HG03139 (cell line): ENCODE data around the gene HCLS1.
A peak's percentile ranks its signal among the peaks of the same experiment; 100 is the strongest.

ENCODE experiments used
- ATAC-seq: cut with Tn5 transposase; IDR thresholded peaks from one replicate; pipeline ENCODE4 v1.9.1; 2021; ENCODE audit not compliant: unreplicated experiment

The HCLS1 gene

GRCh38 chr3:121658716-121659435 lies 1.8 kb downstream of the HCLS1 start:
- ATAC-seq: no peak

GRCh38 chr3:121654493-121655385 lies 6.0 kb downstream of the HCLS1 start:
- peak; percentile 45 for ATAC-seq

- ATAC-seq: no peak
Measured at GRCh38 chr3:121651684-121652083, 9.0 kb downstream of the HCLS1 start.

GRCh38 chr3:121649645-121650044 lies 11.1 kb downstream of the HCLS1 start:
- ATAC-seq: no peak

- ATAC-seq: no peak
Measured at GRCh38 chr3:121648219-121648958, 12.3 kb downstream of the HCLS1 start.

- no peak for ATAC-seq
Measured at GRCh38 chr3:121645054-121645453, 15.6 kb downstream of the HCLS1 start.

- ATAC-seq: no peak
Measured at GRCh38 chr3:121642601-121643314, 17.9 kb downstream of the HCLS1 start.

GRCh38 chr3:121641127-121641526 lies 19.6 kb downstream of the HCLS1 start:
- ATAC-seq: no peak

- no peak for ATAC-seq
Measured at GRCh38 chr3:121637922-121638321, 22.8 kb downstream of the HCLS1 start.

- no peak for ATAC-seq
Measured at GRCh38 chr3:121630355-121630754, 30.3 kb downstream of the HCLS1 start.

GRCh38 chr3:121629601-121630000 lies 31.1 kb downstream of the HCLS1 start:
- no peak for ATAC-seq

GRCh38 chr3:121627622-121628021 lies 33.1 kb downstream of the HCLS1 start:
- ATAC-seq: no peak

- ATAC-seq: no peak
Measured at GRCh38 chr3:121627211-121627610, 33.5 kb downstream of the HCLS1 start.

GRCh38 chr3:121626495-121626894 lies 34.2 kb downstream of the HCLS1 start:
- no peak for ATAC-seq

GRCh38 chr3:121624147-121624899 lies 36.4 kb downstream of the HCLS1 start:
- no peak for ATAC-seq

GRCh38 chr3:121621491-121621890 lies 39.2 kb downstream of the HCLS1 start:
- no peak for ATAC-seq

GRCh38 chr3:121619691-121620090 lies 41.0 kb downstream of the HCLS1 start:
- ATAC-seq: no peak

GRCh38 chr3:121606106-121606505 lies 54.6 kb downstream of the HCLS1 start:
- ATAC-seq: no peak

GRCh38 chr3:121604759-121605158 lies 55.9 kb downstream of the HCLS1 start:
- ATAC-seq: no peak

- no peak for ATAC-seq
Measured at GRCh38 chr3:121601212-121601812, 59.4 kb downstream of the HCLS1 start.
